Epithelial cell of proximal tubule (primary cell): Measurements from ENCODE around the gene VSTM2L. TPM values are rescaled to one million over a fixed set of nuclear protein-coding genes. Genes with fewer than 3 reads are reported as not detected.

ENCODE experiments used
- DNase-seq: peaks from one replicate; pipeline ENCODE4 v3.0.0-alpha.2; 2011; ENCODE audit warnings: low read depth
- H3K4me3 ChIP-seq: 2 replicates; pipeline ENCODE4 v1.5.1; 2011; ENCODE audit warnings: low read depth, mild to moderate bottlenecking, low read length
- total RNA-seq: library from RNA; depleted of rRNA; stranded (reverse); fragments of >200 nt; gene quantifications from 2 replicates; pipeline ENCODE4 v1.2.3, GENCODE V29; 2015
- TF ChIP-seq, protein P1 (sequence below): conservative IDR thresholded peaks from 2 replicates; pipeline ENCODE4 v1.5.1; 2012; ENCODE audit warnings: low read depth, mild to moderate bottlenecking, low read length

The VSTM2L gene
- total RNA-seq, 1 donor from 2014 or later: 4.5 TPM

DNA sequence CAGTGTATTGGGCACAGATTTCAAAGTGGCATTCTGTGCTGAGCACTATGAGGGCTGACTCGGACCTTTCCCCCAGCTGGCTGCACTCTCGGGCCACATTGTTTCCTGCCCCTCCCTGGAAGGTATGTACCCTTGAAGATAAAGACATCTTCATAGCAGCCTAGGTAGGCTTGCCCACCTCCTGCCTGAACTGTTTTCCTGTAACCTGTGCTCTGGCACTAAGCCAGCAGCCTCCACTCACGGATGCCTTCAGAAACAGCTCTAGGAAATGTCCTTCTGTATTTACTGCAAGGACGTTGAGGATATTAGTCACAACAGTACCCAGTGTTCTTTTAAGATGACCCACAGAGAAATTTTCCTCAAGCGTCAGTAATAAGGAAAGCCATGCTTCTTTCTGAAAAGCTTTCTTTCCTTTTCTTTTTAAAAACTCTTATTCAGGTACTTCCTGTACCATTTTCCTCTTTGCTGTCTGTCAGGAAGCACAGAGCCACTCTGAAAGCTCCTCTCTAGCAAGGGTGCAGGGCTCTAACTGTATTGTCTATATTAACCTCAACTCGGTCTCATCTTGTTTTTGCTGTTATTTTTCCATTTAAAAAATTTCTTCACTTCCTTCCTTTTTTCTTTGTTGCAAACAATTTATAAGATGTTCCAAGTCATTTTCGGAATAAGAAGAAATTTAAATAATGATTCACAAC lies 86.8 kb downstream of the VSTM2L start:
- DNase-seq: no peak
- TF ChIP-seq, protein P1, sequence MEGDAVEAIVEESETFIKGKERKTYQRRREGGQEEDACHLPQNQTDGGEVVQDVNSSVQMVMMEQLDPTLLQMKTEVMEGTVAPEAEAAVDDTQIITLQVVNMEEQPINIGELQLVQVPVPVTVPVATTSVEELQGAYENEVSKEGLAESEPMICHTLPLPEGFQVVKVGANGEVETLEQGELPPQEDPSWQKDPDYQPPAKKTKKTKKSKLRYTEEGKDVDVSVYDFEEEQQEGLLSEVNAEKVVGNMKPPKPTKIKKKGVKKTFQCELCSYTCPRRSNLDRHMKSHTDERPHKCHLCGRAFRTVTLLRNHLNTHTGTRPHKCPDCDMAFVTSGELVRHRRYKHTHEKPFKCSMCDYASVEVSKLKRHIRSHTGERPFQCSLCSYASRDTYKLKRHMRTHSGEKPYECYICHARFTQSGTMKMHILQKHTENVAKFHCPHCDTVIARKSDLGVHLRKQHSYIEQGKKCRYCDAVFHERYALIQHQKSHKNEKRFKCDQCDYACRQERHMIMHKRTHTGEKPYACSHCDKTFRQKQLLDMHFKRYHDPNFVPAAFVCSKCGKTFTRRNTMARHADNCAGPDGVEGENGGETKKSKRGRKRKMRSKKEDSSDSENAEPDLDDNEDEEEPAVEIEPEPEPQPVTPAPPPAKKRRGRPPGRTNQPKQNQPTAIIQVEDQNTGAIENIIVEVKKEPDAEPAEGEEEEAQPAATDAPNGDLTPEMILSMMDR: no peak
- H3K4me3 ChIP-seq: no peak overlapping the region

DNA sequence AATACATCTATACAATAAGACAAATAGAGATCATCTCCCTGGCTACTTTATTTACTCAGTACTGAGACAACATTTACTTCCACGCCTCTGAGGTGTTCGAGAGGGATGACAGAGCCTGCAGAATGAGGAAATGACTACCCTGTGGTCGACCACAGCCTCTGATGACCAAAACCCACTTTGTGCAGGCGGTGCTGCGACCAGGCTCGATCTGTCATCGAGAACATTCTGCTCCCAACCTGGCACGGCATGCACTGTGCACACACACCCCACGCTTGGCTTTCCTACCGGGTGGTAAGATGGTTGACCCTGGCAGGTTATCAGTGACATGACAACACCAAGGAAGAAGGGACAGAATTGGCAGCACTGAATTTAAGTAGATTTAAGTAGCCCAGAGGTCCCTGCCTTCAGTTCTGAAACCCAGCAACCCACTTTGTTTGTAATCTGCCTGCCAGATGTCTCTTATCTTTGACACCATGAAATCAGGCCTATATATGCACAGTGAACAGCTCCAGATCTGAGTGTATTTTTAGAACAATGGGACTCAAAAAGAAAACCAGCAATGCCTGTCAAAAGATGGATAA lies 87.7 kb downstream of the VSTM2L start:
- TF ChIP-seq, protein P1: no peak
- no peak overlapping the region for H3K4me3 ChIP-seq
- DNase-seq: no peak

DNA sequence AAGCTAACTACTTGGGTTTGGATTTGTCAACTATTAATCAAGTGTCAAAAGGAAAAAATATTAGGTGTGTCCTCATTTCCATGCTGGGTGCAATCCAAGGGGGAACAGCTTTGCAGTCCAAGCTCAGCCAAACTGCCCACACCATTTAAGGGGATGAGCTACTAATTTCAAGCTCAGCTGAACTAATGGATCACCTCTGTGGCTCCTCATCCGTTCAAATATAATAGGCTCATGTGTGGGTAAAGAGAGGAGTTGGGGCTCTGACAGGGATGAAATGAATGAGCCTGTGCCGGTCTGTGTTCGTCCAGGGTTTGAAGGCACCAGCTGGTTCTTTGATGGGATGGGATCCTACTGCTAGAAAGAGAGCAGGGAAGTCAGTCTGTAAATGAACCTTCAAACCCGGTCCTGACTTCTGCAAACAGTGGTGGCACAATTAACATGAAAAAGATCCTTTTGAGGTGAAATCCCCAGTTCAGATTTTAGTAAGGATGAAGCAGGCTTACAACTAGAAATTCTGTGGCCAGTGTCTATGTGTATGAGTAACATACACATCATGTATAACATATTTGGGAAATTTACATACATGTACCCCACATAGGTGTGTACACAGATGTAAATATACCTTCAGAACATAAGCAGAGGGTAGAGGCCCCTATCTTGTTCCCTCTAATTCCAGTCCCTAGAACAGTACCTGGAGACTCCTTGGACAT lies 88.4 kb downstream of the VSTM2L start:
- H3K4me3 ChIP-seq: no peak overlapping the region
- DNase-seq: no peak
- TF ChIP-seq, protein P1: no peak

DNA sequence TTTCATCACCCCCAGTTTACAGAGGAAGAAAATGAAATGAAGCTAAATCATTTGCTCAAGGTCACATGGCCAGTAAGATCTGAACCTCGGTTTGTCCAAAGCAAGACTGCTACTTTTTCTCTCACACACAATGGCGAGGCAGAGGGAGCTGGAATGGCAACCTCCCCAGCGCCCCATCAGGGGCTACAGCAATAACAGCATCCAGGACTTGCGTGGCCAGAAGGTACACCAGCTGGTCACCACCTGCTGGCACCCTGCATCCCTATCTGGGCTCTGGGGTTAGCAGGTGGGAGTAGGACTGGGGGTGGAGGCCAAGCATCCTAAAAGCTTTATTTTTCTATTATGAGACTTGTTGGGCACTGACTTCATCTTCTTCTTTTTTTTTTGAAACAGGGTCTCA lies 89.0 kb downstream of the VSTM2L start:
- no peak for DNase-seq
- TF ChIP-seq, protein P1: no peak
- H3K4me3 ChIP-seq: no peak overlapping the region

GRCh38 chr20:37992802-37993409 lies 90.0 kb downstream of the VSTM2L start:
- DNase-seq: no peak
- H3K4me3 ChIP-seq: no peak overlapping the region
- TF ChIP-seq, protein P1: peak; percentile 57

GRCh38 chr20:37994512-37994911 lies 91.6 kb downstream of the VSTM2L start:
- TF ChIP-seq, protein P1: no peak
- no peak overlapping the region for H3K4me3 ChIP-seq
- peak; percentile 45 for DNase-seq

Other genes with a start within 250 kb of the VSTM2L start
- gene CTNNBL1, start 209.1 kb upstream of the VSTM2L start, total RNA-seq: 25.6 and 32.0 TPM in 2 replicates
- gene TTI1, start 130.3 kb downstream of the VSTM2L start, total RNA-seq: 14.3 and 29.2 TPM in 2 replicates
- gene RPRD1B, start 130.6 kb downstream of the VSTM2L start, total RNA-seq: 13.0 and 19.9 TPM in 2 replicates